Heart right ventricle (tissue), 16 donors: Measurements from ENCODE around the gene TTBK2. TPM values are rescaled to one million over a fixed set of nuclear protein-coding genes. Genes with fewer than 3 reads are reported as not detected.
A peak's percentile ranks its signal among the peaks of the same experiment; 100 is the strongest.

ENCODE experiments used
- ATAC-seq, 8 donors: fragments of 200-7000 bp; cut with Tn5 transposase; one replicate each; pipeline ENCODE4 v1.9.1; 2020; ENCODE audit warnings: mild to moderate bottlenecking in 8 of 8, moderate library complexity in 8 of 8, moderate number of reproducible peaks in 1 of 8
- DNase-seq, 2 donors: peaks; one replicate each; pipeline ENCODE4 v3.0.0-alpha.2; 2020
- H3K27ac ChIP-seq, 10 donors: fragments of 200-600 bp; sonication (generic) in 2 of 10; one replicate each; pipeline versions ENCODE4 v1.5.0 to v1.8.0; 2020 to 2022; ENCODE audit warnings: mild to moderate bottlenecking in 3 of 10
- H3K27me3 ChIP-seq, 7 donors: fragments of 200-600 bp; one replicate each; pipeline ENCODE4 v1.8.0; 2021 to 2022; ENCODE audit warnings: mild to moderate bottlenecking in 2 of 7
- H3K36me3 ChIP-seq, 9 donors: fragments of 200-600 bp; sonication (generic) in 1 of 9; one replicate each; pipeline versions ENCODE4 v1.5.0 to v1.8.0; 2020 to 2022; ENCODE audit warnings: mild to moderate bottlenecking in 2 of 9
- H3K4me1 ChIP-seq, 9 donors: fragments of 200-600 bp; sonication (generic) in 1 of 9; one replicate each; pipeline versions ENCODE4 v1.5.0 to v1.8.0; 2020 to 2022; ENCODE audit warnings: mild to moderate bottlenecking in 4 of 9
- H3K4me3 ChIP-seq, 10 donors: fragments of 200-600 bp; sonication (generic) in 2 of 10; one replicate each; pipeline versions ENCODE4 v1.5.0 to v1.8.0; 2020 to 2022; ENCODE audit warnings: mild to moderate bottlenecking in 7 of 10, moderate library complexity in 2 of 10
- H3K9me3 ChIP-seq, 11 donors: fragments of 200-600 bp in 10 of 11; sonication (generic) in 2 of 11; one replicate each; pipeline versions ENCODE4 v1.5.0 to v1.8.0; 2013 to 2022; ENCODE audit warnings: mild to moderate bottlenecking in 2 of 11, control low read depth in 1 of 11, moderate library complexity in 1 of 11
- WGBS, 2 donors: extraction: QIAGEN DNeasy Blood & Tissue Kit; methylation state at CpG; one replicate each; pipeline ENCODE4 v1.1.7; 2013; ENCODE audit warnings: inconsistent platforms in 1 of 2; 5-methylcytosine and 5-hydroxymethylcytosine counted together
- intact Hi-C, 10 donors: fragments of 100-400 bp; cut with DNase I; formaldehyde crosslinking; loops; one replicate each; pipeline versions ENCODE4 v1.11.1 to v1.14.2; 2022
- polyA plus RNA-seq, 2 donors: library from polyadenylated mRNA; stranded (reverse); fragments of 200-250 nt; gene quantifications; one replicate each; pipeline ENCODE4 v1.2.3, GENCODE V29; 2013
- total RNA-seq, 10 donors: library from RNA; stranded (reverse); fragmentation: NEBNext Ultra II Directional in 3 of 10; extraction: Animal tissue kit (Norgen Biotek cat#: 25700) in 3 of 10; gene quantifications; one replicate each; pipeline versions ENCODE4 v1.2.1 to v1.2.4, GENCODE V29; 2021 to 2023
- TF ChIP-seq, protein P1 (sequence below), 9 donors: fragments of 200-600 bp; sonication (generic) in 2 of 9; IDR thresholded peaks; one replicate each; pipeline versions ENCODE4 v1.5.0 to v1.8.0; 2021 to 2022; ENCODE audit warnings: antibody characterized with exemption in 9 of 9, mild to moderate bottlenecking in 5 of 9, moderate library complexity in 1 of 9
- donor health status: Arrhythmogenic right ventricular cardiomyopathy.
- donor health status: ischemic (EF 13 %, LVEDD 7.1; RV severe dilation, severe dysfunction).
- donor health status: healthy with polysubstance abuse.
- donor health status: DM: no; HTN: yes; CAD: no.
- donor health status: DM: no; HTN: no; CAD: no.
- donor health status: ischemic (EF 25% LVEDD 6.9; RV normal size, moderate dysfunction).
- donor health status: ischemic (EF 25% LVEDD 5.7; RV mildly dilated, moderate dysfunction).
- donor health status: healthy.
- donor health status: DM: yes; HTN: yes; CAD: no.
- donor health status: Ischemic cardiomyopathy.
- donor health status: ischemic (EF 35%, LVEDD 5.7; RV mildly dilated, moderate dysfunction).
- donor health status: nonischemic (EF 11% LVEDD 7.7; RV severe dilation, severe dysfunction).
- donor health status: DM: yes; HTN: yes; CAD: no.
- donor health status: PGD.
- donor health status: ischemic (EF 29% LVEDD 5.4; RV normal size, mild dysfunction).
- donor health status: nonischemic (EF 23%, LVEDD 6.1; RV moderate dilation, normal function).

The TTBK2 gene
- total and polyA plus RNA-seq, 12 donors = 2.1 to 29.1 (median 22.1) TPM

DNA sequence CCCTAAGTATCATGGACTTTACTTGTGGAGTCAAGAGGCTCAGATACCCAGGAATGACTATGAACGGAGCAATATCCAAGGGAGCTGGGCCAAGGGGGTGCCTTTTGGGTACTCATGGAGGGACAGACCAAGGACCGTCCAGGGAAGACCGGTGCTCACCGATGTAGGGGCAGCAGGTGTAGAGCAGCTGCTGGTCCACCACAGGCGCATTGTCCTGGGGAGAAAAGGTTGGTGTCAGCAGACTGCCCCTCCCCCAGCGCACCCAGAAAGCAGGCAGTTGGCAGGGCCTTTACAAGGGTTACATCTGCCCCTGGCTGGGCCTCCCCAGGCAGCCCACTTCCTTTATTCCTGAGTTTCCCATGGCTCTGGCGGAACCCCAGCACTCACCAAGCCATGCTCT is 191.2 kb downstream of the TTBK2 start:
- Histone ChIP-seq H3K27ac (no peak overlapping the region), H3K4me1 (no peaks in the 10 kb centered on the region), H3K27me3 (no peaks in the 10 kb centered on the region), H3K36me3 (peaks cover 0 to 100% (median 83%) of the 10 kb centered on the region in 9 donors), H3K4me3 (no peak overlapping the region), H3K9me3 (no peaks in the 10 kb centered on the region)
- DNase-seq = no peak
- intact Hi-C loops = loop anchor here in 1 of 10 donors (10.0 kb wide), 1 partner anchor 55 kb away; no protein-coding TSS in a partner anchor
- ATAC-seq = no peak
- TF ChIP-seq, protein P1, sequence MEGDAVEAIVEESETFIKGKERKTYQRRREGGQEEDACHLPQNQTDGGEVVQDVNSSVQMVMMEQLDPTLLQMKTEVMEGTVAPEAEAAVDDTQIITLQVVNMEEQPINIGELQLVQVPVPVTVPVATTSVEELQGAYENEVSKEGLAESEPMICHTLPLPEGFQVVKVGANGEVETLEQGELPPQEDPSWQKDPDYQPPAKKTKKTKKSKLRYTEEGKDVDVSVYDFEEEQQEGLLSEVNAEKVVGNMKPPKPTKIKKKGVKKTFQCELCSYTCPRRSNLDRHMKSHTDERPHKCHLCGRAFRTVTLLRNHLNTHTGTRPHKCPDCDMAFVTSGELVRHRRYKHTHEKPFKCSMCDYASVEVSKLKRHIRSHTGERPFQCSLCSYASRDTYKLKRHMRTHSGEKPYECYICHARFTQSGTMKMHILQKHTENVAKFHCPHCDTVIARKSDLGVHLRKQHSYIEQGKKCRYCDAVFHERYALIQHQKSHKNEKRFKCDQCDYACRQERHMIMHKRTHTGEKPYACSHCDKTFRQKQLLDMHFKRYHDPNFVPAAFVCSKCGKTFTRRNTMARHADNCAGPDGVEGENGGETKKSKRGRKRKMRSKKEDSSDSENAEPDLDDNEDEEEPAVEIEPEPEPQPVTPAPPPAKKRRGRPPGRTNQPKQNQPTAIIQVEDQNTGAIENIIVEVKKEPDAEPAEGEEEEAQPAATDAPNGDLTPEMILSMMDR (IDR thresholded peaks at IDR 0.05) = no peak
- WGBS, 2 donors = 91 to 97% methylated on average over 7 of the region's 7 CpGs

DNA sequence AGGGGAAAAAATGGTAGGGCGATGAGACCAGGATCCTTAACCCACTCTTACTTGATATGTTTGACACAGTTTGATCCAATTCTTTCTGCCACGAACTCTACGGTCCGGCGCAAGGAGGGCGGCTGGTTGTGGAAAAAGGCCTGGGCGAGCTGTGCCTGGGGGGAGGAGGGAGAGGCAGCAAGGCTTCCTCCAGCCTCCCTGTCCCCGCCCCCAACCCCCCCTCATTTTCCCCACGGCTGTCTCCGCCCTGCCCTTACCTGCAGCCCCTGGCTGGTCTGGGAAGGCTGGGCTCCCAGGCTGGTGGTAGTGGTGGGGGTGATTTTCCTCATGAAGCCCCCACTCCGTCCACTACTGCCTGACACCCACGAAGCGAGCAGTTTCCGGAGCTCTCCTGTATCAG is 191.6 kb downstream of the TTBK2 start:
- Histone ChIP-seq H3K4me3 (no peak overlapping the region), H3K4me1 (no peaks in the 10 kb centered on the region), H3K27me3 (no peaks in the 10 kb centered on the region), H3K36me3 (peaks cover 0 to 100% (median 84%) of the 10 kb centered on the region in 9 donors), H3K27ac (no peak overlapping the region), H3K9me3 (no peaks in the 10 kb centered on the region)
- ATAC-seq (peak in 1 of 8 donors; percentile 20), DNase-seq (no peak)
- 86 to 89% methylated on average over 13 to 14 of the region's 14 CpGs for WGBS, 2 donors
- TF ChIP-seq, protein P1 (IDR thresholded peaks at IDR 0.05) = no peak
- intact Hi-C loops = loop anchor here in 1 of 10 donors (10.0 kb wide), 1 partner anchor 56 kb away; no protein-coding TSS in a partner anchor

DNA sequence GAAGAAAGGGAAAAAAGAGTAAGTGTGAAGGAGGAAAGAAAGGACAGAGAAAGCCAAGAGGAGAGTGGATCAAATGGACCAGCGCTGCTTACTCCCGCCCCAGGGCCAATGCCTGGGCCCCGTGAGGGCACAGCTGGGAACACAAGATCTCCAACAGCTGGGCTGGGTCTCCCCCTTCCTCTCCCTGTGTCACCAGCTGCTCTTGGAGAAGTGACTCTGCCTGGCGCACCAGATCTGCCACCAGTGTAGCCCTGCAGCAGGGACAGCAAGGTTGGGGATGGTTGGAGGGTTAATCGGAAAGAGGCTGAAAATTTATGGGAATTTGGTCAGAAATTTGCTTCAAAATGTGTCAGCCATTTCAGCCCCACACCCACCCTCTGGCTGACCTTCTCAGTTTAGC is 192.0 kb downstream of the TTBK2 start:
- WGBS, 2 donors = 77 to 93% methylated on average over 5 of the region's 5 CpGs
- peaks cover 0 to 100% (median 84%) of the 10 kb centered on the region in 9 donors for H3K36me3 ChIP-seq
- H3K9me3 ChIP-seq = no peaks in the 10 kb centered on the region
- no peak for DNase-seq
- no peaks in the 10 kb centered on the region for H3K4me1 ChIP-seq
- intact Hi-C loops = loop anchor here in 1 of 10 donors (10.0 kb wide), 1 partner anchor 56 kb away; no protein-coding TSS in a partner anchor
- TF ChIP-seq, protein P1 (IDR thresholded peaks at IDR 0.05) = no peak
- no peaks in the 10 kb centered on the region for H3K27me3 ChIP-seq
- H3K27ac ChIP-seq = no peak overlapping the region
- H3K4me3 ChIP-seq = no peak overlapping the region
- ATAC-seq = no peak

DNA sequence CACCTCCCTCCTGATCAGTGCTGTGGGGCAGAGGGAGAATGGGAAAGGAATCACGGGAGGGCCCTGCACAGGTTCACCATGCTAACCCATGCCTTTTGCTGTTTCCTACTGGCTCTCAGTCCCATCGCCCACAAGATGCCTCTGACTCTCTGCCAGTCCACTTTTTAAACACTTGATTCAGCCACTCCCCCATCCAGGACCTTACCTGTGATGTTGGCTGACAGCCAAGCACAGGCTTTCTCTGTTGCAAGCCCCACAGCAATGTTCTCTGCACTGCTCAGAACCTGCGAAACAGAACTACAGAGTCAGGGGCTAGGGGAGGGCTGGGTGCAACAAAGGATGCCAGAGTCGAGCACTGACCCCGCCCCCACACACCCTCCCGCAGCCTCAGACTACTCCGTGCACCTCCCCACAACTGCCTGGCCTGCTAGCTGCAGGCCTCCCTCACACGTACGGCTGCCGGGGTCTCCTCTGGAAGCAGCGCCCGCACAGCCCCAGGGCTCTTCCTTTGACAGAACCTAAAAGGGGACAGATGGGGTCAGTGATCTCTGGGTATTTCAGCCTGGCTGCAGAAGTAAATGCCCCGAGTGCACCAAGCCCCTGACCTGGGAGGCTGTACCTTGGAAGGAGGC is 192.7 kb downstream of the TTBK2 start:
- H3K27ac ChIP-seq = no peak overlapping the region

More for the DNA sequence above, 192.7 kb downstream of the TTBK2 start:
- no peaks in the 10 kb centered on the region for H3K4me1 ChIP-seq
- TF ChIP-seq, protein P1 (IDR thresholded peaks at IDR 0.05) = no peak
- intact Hi-C loops = loop anchor here in 1 of 10 donors (10.0 kb wide), 1 partner anchor 57 kb away; no protein-coding TSS in a partner anchor
- H3K9me3 ChIP-seq = no peaks in the 10 kb centered on the region
- WGBS, 2 donors = 84% methylated on average over 13 of the region's 13 CpGs
- ATAC-seq (no peak), DNase-seq (no peak)
- H3K27me3 ChIP-seq = no peaks in the 10 kb centered on the region
- H3K4me3 ChIP-seq = no peak overlapping the region
- peaks cover 0 to 100% (median 83%) of the 10 kb centered on the region in 9 donors for H3K36me3 ChIP-seq
